ENCODE data around the gene NATD1. TPM values are rescaled to one million over a fixed set of nuclear protein-coding genes. Genes with fewer than 3 reads are reported as not detected.

Gene NATD1
- total and polyA plus RNA-seq, 9 of the 15 experiments (the other 6 are each of a cell fraction or from before 2014, with no cell fraction given) = 0.24 to 5.4 (median 1.6) TPM

DNA sequence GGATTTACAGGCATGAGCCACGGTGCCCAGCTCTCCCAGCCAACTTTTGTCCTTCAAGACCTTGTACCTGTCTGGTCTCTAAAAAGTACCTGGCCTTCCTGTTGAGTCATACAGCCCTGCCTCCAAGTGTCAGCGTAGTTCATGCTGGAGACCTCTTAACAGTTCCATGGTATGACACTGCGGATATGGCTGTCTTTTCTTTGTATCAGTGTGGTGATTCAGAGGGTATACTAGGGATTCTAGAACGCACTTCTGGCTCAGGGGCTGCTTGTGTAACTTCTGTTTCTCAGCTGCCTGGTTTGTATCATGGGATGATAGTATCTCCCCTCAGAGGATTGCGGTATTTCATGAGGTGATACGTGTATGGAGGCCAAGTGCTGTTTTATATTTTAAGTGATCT, 37.3 kb downstream of the NATD1 start (continued):
- TF ChIP-seq JUN (IDR thresholded peaks at IDR 0.05; ENCODE audit: borderline replicate concordance, low read depth, low read length) = peak; percentile 40; the same call in 1 of the 2 replicates
- TF ChIP-seq JUN (CRISPR knock-in tag; IDR thresholded peaks at IDR 0.05; ENCODE audit: borderline replicate concordance) = no peak

DNA sequence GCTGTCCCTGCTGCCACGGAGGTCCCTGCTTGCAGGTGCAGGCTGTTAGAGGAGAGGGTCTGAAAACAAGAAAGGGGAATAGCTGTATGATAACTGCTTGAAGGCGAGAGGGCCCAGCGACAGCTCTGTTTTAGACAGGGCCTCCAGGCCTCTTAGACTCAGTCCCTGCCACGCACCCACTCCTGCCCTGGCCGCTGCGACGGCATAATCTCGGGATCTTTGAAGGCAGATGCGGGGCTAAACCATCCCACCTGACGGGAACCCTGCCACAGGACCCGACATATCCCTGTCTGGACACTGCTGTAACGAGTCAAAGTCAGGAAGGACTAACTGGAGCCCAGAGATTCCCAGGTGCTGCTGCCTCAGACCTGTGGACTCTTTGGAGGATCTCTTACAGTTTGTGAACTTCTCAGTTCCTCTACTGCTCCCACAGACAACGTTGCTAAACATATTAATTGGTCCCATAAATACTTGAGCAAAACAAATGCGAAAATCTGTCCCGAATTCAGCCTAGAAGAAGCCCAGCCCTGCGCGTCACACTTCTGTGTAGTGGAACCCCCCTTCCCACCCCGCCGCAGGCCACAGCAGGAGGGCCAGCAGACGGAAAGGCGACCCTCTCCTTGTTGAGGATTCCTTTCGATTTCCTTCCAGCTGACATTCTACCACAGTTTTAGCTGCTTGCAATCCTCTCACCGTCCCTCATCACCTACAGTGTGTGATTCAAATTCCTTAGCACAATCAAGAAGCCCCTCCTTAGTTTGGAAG, 38.3 kb downstream of the NATD1 start:
- Histone ChIP-seq H3K9ac (ENCODE audit: insufficient read depth in 1 of 2, low read depth in 2 of 2, low read length in 2 of 2) (peak overlapping the region; percentile 97 to 99), H3K4me2 (ENCODE audit: insufficient read depth, low read length) (peak overlapping the region; percentile 94), H3K4me1 (replicated peaks in 1 of 2; ENCODE audit: control insufficient read depth in 2 of 2, insufficient read depth in 2 of 2, low read length in 2 of 2) (peaks cover 20 to 31% of the 10 kb centered on the region in 2 experiments; a peak in 4 of 5 replicates), H3K36me3 (ENCODE audit: control insufficient read depth, insufficient read depth, low read length) (peaks cover 43% of the 10 kb centered on the region), H2AFZ (ENCODE audit: low read depth, low read length) (peak overlapping the region; percentile 89), H3K79me2 (ENCODE audit: control insufficient read depth, insufficient read depth, low read length) (peaks cover 86% of the 10 kb centered on the region), H3K27me3 (ENCODE audit: control insufficient read depth in 2 of 2, insufficient read depth in 2 of 2, low read length in 2 of 2) (no peaks in the 10 kb centered on the region), H3K9me1 (ENCODE audit: control insufficient read depth, insufficient read depth, low read length) (no peaks in the 10 kb centered on the region), H3K9me3 (replicated peaks; ENCODE audit: control insufficient read depth, insufficient read depth, low read depth, low read length) (no peaks in the 10 kb centered on the region), H4K20me1 (replicated peaks; ENCODE audit: control insufficient read depth, insufficient read depth, low read length) (peaks cover 13% of the 10 kb centered on the region), H3K27ac (ENCODE audit: extremely low read depth, low read depth, low read length) (peak overlapping the region; percentile 98), H3K4me3 (peak overlapping the region; percentile 96)
- TSS peak; percentile 36 for BruUV-seq (replicated peaks)
- in situ Hi-C loops (cut with MboI) = no loop called here
- intact Hi-C loops (cut with micrococcal nuclease) = loop anchor here (5.0 kb wide), 1 partner anchor 88 kb away; the partner anchor contains the start of gene DHRS7B
- ChIA-PET CTCF (ENCODE audit: low intra/inter-chr PET ratio) (no interaction called here), POLR2A (interaction anchor here (0.5 to 5.1 kb wide), 5 partner anchors 8 to 166 kb away, joined by 3 to 22 read pairs (median 4); no protein-coding TSS in a partner anchor)
- FAIRE-seq (no peak), DNase-seq (ENCODE audit: extremely low read depth in 1 of 4, low spot score in 3 of 4) (peak in 1 of 4 experiments; percentile 14), ATAC-seq (peak; percentile 18)
- WGBS (ENCODE audit: insufficient coverage, low coverage, missing lambda C conversion rate) = under 1% methylated on average over 21 of the region's 23 CpGs
- TF ChIP-seq SIN3A (IDR thresholded peaks at IDR 0.05; ENCODE audit: borderline replicate concordance in 2 of 2, control insufficient read depth in 1 of 2, low read depth in 2 of 2, low read length in 2 of 2) (0 out of 4 replicates have a peak, but pooled peaks of 1 of the 2 experiments have one; percentile 47), ATF1 (CRISPR knock-in tag; IDR thresholded peaks at IDR 0.05) (no peak), ATF1 (tag; IDR thresholded peaks at IDR 0.05) (no peak), PHB2 (IDR thresholded peaks at IDR 0.05; ENCODE audit: low read depth) (no peak), FOSL1 (tag; conservative IDR thresholded peaks at IDR 0.05) (no peak), NFYB (IDR thresholded peaks at IDR 0.05; ENCODE audit: extremely low read depth, insufficient read length) (no peak), ZFP91 (CRISPR knock-in tag; IDR thresholded peaks at IDR 0.05) (no peak), NR0B1 (IDR thresholded peaks at IDR 0.05; ENCODE audit: partially characterized antibody) (no peak), RFX7 (CRISPR knock-in tag; IDR thresholded peaks at IDR 0.05) (no peak), NFIC (IDR thresholded peaks at IDR 0.05) (no peak)
- TF ChIP-seq, protein P1, sequence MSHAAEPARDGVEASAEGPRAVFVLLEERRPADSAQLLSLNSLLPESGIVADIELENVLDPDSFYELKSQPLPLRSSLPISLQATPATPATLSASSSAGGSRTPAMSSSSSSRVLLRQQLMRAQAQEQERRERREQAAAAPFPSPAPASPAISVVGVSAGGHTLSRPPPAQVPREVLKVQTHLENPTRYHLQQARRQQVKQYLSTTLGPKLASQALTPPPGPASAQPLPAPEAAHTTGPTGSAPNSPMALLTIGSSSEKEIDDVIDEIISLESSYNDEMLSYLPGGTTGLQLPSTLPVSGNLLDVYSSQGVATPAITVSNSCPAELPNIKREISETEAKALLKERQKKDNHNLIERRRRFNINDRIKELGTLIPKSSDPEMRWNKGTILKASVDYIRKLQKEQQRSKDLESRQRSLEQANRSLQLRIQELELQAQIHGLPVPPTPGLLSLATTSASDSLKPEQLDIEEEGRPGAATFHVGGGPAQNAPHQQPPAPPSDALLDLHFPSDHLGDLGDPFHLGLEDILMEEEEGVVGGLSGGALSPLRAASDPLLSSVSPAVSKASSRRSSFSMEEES (CRISPR knock-in tag; IDR thresholded peaks at IDR 0.05) = no peak
- TF ChIP-seq, protein P2, sequence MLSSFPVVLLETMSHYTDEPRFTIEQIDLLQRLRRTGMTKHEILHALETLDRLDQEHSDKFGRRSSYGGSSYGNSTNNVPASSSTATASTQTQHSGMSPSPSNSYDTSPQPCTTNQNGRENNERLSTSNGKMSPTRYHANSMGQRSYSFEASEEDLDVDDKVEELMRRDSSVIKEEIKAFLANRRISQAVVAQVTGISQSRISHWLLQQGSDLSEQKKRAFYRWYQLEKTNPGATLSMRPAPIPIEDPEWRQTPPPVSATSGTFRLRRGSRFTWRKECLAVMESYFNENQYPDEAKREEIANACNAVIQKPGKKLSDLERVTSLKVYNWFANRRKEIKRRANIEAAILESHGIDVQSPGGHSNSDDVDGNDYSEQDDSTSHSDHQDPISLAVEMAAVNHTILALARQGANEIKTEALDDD (IDR thresholded peaks at IDR 0.05) = no peak

All from K562 (cell line).